Activated CD4-positive, alpha-beta T cell treated with anti-CD3 and anti-CD28 coated beads for 24 hours (primary cell): ENCODE data around the gene TCEANC2.

Experiments used
- DNase-seq, 2 donors: peaks; one replicate each; pipeline ENCODE4 v3.0.0-alpha.2; 2020; ENCODE audit warnings: low read depth in 2 of 2

TCEANC2 gene

GRCh38 chr1:54114001-54114400, 60.6 kb downstream of the TCEANC2 start:
- DNase-seq = no peak

GRCh38 chr1:54114955-54115354, 61.5 kb downstream of the TCEANC2 start:
- no peak for DNase-seq

- DNase-seq = no peak
These were observed 62.1 kb downstream of the TCEANC2 start for GRCh38 chr1:54115520-54115919.

- DNase-seq = no peak
These were observed 64.6 kb downstream of the TCEANC2 start for GRCh38 chr1:54117815-54118563.

- DNase-seq = no peak
These were observed 65.3 kb downstream of the TCEANC2 start for GRCh38 chr1:54118704-54119103.

- DNase-seq = no peak
These were observed 66.8 kb downstream of the TCEANC2 start for GRCh38 chr1:54120018-54120697.

GRCh38 chr1:54120698-54121481, 67.5 kb downstream of the TCEANC2 start:
- no peak for DNase-seq

GRCh38 chr1:54121482-54122134, 68.2 kb downstream of the TCEANC2 start:
- DNase-seq = peak; percentile 46 to 57

GRCh38 chr1:54122135-54122751, 68.8 kb downstream of the TCEANC2 start:
- no peak for DNase-seq

- no peak for DNase-seq
These were observed 69.6 kb downstream of the TCEANC2 start for GRCh38 chr1:54122992-54123391.

GRCh38 chr1:54124472-54124871, 71.1 kb downstream of the TCEANC2 start:
- no peak for DNase-seq

GRCh38 chr1:54124906-54125305, 71.5 kb downstream of the TCEANC2 start:
- DNase-seq = no peak

- no peak for DNase-seq
These were observed 72.1 kb downstream of the TCEANC2 start for GRCh38 chr1:54125386-54126070.

- DNase-seq = no peak
These were observed 72.9 kb downstream of the TCEANC2 start for GRCh38 chr1:54126271-54126815.

GRCh38 chr1:54127594-54128300, 74.3 kb downstream of the TCEANC2 start:
- no peak for DNase-seq

- no peak for DNase-seq
These were observed 76.5 kb downstream of the TCEANC2 start for GRCh38 chr1:54129858-54130257.

GRCh38 chr1:54131419-54131818, 78.0 kb downstream of the TCEANC2 start:
- DNase-seq = no peak

- no peak for DNase-seq
These were observed 79.1 kb downstream of the TCEANC2 start for GRCh38 chr1:54132495-54132894.

- no peak for DNase-seq
These were observed 80.9 kb downstream of the TCEANC2 start for GRCh38 chr1:54134295-54134694.
